Common myeloid progenitor, CD34-positive (primary cell): ENCODE results near the gene MBD6.

ENCODE experiments used
- CTCF ChIA-PET: fragments of 350-600 bp; sonication (Branson Sonifier 250); formaldehyde crosslinking; loops from one replicate; lab custom pipeline; 2021; ENCODE audit warnings: antibody characterized with exemption; lab: Charles Lee
- POLR2A ChIA-PET: fragments of 350-600 bp; sonication (Branson Sonifier 250); formaldehyde crosslinking; loops from one replicate; lab custom pipeline; 2021; ENCODE audit warnings: antibody characterized with exemption; lab: Charles Lee
- DNase-seq, 3 donors: peaks; one replicate each; pipeline versions ENCODE4 v3.0.0 to v3.0.0-alpha.2; 2013
- H3K27ac ChIP-seq, 2 experiments: 1 replicate in 1 of 2; 2 replicates in 1 of 2; pipeline ENCODE4 v1.7.0; 2013; ENCODE audit warnings: inconsistent platforms in 2 of 2, low read length in 2 of 2, mild to moderate bottlenecking in 2 of 2, low read depth in 1 of 2, moderate library complexity in 1 of 2; ENCODE audit not compliant: severe bottlenecking in 2 of 2, insufficient read depth in 1 of 2, poor library complexity in 1 of 2
- H3K27me3 ChIP-seq, 5 experiments: replicated peaks in 2 of 5; 1 replicate in 3 of 5; 2 replicates in 2 of 5; pipeline versions ENCODE4 v1.6.1 to v1.7.0; 2013; ENCODE audit warnings: low read length in 4 of 5, mild to moderate bottlenecking in 2 of 5, moderate library complexity in 2 of 5, inconsistent platforms in 1 of 5; ENCODE audit not compliant: insufficient read depth in 5 of 5, control insufficient read depth in 4 of 5
- H3K36me3 ChIP-seq, 4 experiments: 1 replicate in 2 of 4; 2 replicates in 2 of 4; pipeline versions ENCODE4 v1.6.1 to v1.7.0; 2013; ENCODE audit warnings: low read length in 3 of 4, control low read depth in 1 of 4, mild to moderate bottlenecking in 1 of 4; ENCODE audit not compliant: control insufficient read depth in 4 of 4, insufficient read depth in 4 of 4
- H3K4me1 ChIP-seq, 4 experiments: 1 replicate in 3 of 4; 2 replicates in 1 of 4; pipeline versions ENCODE4 v1.6.1 to v1.7.1; 2013; ENCODE audit warnings: low read length in 3 of 4, mild to moderate bottlenecking in 3 of 4, control low read depth in 1 of 4, inconsistent platforms in 1 of 4, moderate library complexity in 1 of 4; ENCODE audit not compliant: control insufficient read depth in 4 of 4, insufficient read depth in 4 of 4; ENCODE audit errors: control extremely low read depth in 1 of 4
- H3K4me3 ChIP-seq, 7 experiments: 1 replicate in 4 of 7; 2 replicates in 3 of 7; pipeline versions ENCODE4 v1.5.1 to v1.7.0; 2013; ENCODE audit warnings: mild to moderate bottlenecking in 7 of 7, low read length in 6 of 7, moderate library complexity in 6 of 7, inconsistent platforms in 2 of 7, low read depth in 2 of 7, control low read depth in 1 of 7; ENCODE audit not compliant: insufficient read depth in 4 of 7, control insufficient read depth in 1 of 7; ENCODE audit errors: extremely low read depth in 1 of 7
- H3K9me3 ChIP-seq, 5 experiments: 1 replicate in 4 of 5; 2 replicates in 1 of 5; pipeline versions ENCODE4 v1.6.1 to v1.7.1; 2013; ENCODE audit warnings: low read length in 4 of 5, mild to moderate bottlenecking in 2 of 5, inconsistent platforms in 1 of 5, low read depth in 1 of 5, moderate library complexity in 1 of 5; ENCODE audit not compliant: control insufficient read depth in 4 of 5, insufficient read depth in 2 of 5; ENCODE audit errors: control extremely low read depth in 1 of 5
- WGBS: methylation state at CpG from one replicate; pipeline ENCODE4 v1.1.5; 2013; ENCODE audit not compliant: insufficient coverage; 5-methylcytosine and 5-hydroxymethylcytosine counted together

Gene MBD6

DNA sequence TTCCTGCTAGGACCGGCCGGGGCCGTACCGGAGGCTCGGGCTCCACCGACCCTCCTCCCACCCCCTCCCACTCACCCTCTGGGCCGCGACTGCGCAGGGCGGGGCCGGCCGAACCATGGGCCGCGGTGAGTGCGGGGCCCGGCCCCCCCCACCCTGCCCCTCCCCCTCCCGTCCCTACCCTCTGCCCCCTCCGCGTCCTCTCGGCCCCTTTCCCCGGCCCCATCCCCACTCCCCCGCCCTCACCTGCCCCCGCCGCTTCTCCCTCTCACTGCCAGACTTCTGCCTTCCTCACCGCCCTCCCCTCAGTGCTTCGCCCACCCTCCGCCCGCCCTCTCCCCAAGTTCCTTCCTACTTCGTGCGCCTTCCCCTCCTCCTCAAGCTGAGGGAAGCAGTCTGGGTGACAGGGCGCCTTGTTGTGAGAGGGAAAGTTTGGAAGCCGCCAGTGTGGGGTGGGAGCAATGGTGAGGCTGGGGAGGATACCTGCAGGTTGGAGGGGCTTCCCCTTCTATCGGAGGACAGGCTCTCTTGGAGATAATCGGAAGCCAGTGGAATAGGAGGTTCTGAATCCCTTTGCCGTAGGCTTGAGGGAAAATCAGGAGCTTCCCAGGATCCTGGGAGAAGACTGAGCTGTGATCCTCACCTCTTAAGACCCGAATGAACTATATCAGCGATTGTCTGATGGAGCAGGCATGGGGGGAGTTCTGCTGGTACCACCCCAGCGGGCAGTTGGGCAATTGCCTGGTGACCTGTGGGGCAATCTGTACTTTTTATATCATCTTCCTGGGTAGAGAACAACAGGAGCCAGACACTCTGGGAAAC is 472 bp downstream of the MBD6 start:
- H3K9me3 ChIP-seq, result no peaks in the 10 kb centered on the region
- H3K4me3 ChIP-seq, result peak overlapping the region; percentile 63 to 92 (median 84)
- ChIA-PET POLR2A (interaction anchor here (0.8 to 2.0 kb wide), 5 partner anchors 9 to 23 kb away, joined by 3 to 9 read pairs (median 3); partner anchors contain the start of gene DCTN2), CTCF (interaction anchor here (0.7 to 3.1 kb wide), 6 partner anchors 11 to 24 kb away, joined by 3 to 24 read pairs (median 9); partner anchors contain the start of gene DCTN2)
- WGBS, result 3% methylated on average over 7 of the region's 38 CpGs
- peak; percentile 86 to 93 (median 92) for DNase-seq
- H3K27ac ChIP-seq, result peak overlapping the region; percentile 86 to 91
- peaks cover 14 to 53% (median 51%) of the 10 kb centered on the region in 4 experiments for H3K4me1 ChIP-seq
- peaks cover 8 to 45% (median 34%) of the 10 kb centered on the region in 4 experiments for H3K36me3 ChIP-seq
- no peaks in the 10 kb centered on the region for H3K27me3 ChIP-seq

DNA sequence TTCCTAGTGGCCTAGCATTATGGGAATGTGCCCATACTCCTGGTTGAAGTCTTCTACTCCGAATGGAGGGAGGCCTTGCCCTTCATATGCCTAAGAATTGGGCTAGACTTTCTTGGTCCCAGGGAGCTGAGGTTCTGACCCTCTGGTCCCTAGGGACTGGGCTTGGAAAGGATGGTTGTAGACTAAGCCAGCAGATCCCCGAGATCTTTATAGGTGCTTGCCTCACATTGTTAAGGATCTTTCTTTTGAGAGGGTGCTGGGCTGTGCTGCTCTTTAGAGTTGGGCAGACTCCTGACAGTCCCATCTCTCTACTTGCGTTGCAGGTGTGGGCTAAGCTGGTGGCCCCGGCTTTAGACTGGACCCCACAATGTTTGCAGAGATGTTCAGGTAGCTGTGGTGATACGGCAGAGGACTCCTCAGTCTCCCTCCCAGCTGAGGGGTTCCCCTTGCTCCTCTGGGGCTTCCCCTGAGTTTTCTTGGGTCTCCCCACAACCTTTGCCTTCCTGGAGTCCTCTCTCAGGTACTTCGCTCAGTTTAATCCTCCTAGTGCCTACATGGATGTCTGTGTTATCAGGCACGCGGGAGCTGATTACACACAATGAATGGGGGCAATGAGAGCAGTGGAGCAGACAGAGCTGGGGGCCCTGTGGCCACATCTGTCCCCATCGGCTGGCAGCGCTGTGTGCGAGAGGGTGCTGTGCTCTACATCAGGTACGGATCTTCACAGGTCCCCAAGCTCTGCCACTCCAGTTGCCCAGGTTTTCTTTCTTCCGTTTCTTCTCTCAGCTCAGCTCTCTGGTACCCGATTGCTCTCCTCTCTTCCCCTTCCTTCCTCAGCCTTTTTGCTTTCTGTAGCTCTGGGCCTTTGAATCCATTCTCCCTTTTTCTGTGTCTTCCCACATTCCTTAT is 1.3 kb downstream of the MBD6 start:
- ChIA-PET CTCF (interaction anchor here (0.6 to 3.1 kb wide), 8 partner anchors 10 to 98 kb away, joined by 3 to 24 read pairs (median 6); partner anchors contain the start of gene DCTN2), POLR2A (interaction anchor here (1.0 to 2.0 kb wide), 4 partner anchors 10 to 22 kb away, joined by 3 to 9 read pairs (median 6); partner anchors contain the start of gene DCTN2)
- Histone ChIP-seq H3K27ac (peak overlapping the region; percentile 86 to 91), H3K4me1 (peaks cover 14 to 47% (median 43%) of the 10 kb centered on the region in 4 experiments), H3K36me3 (peaks cover 10 to 49% (median 39%) of the 10 kb centered on the region in 4 experiments), H3K27me3 (no peaks in the 10 kb centered on the region), H3K4me3 (peak overlapping the region; percentile 63 to 92 (median 84)), H3K9me3 (no peaks in the 10 kb centered on the region)
- no peak for DNase-seq
- 88% methylated on average over 11 of the region's 14 CpGs for WGBS

DNA sequence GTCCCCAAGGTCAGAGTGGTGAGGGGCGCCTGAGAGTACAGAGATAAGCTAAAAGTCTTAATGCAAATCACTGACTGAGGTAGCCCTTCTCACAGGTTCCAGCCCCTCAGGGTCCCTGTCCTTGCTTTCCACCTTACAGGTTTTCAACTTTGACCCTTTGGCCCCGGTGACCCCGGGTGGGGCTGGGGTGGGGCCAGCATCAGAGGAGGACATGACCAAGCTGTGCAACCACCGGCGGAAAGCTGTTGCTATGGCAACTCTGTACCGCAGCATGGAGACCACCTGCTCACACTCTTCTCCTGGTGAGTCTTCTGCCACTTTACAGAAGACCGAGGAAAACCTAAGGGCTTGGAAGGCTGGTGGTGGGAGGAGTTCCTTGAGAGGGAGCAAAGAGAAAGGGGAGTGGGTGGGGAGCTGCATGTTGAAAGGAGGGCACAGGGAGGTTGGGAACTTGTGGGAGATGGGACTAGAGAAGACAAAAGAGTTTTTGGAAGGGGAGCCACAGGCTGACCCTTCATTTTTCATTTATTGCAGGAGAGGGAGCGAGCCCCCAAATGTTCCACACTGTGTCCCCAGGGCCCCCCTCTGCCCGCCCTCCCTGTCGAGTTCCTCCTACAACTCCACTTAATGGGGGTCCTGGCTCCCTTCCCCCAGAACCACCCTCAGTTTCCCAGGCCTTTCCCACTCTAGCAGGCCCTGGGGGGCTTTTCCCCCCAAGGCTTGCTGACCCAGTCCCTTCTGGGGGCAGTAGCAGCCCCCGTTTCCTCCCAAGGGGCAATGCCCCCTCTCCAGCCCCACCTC is 2.4 kb downstream of the MBD6 start:
- WGBS, result 90% methylated on average over 5 of the region's 11 CpGs
- no peaks in the 10 kb centered on the region for H3K27me3 ChIP-seq
- peak overlapping the region in 1 of 2 experiments; percentile 43 for H3K27ac ChIP-seq
- H3K36me3 ChIP-seq, result peaks cover 12 to 57% (median 47%) of the 10 kb centered on the region in 4 experiments
- CTCF ChIA-PET, result interaction anchor here (0.6 to 3.1 kb wide), 6 partner anchors 9 to 97 kb away, joined by 3 to 24 read pairs (median 9); partner anchors contain the start of gene DCTN2
- H3K9me3 ChIP-seq, result no peaks in the 10 kb centered on the region
- POLR2A ChIA-PET, result no interaction called here
- peak overlapping the region in 1 of 7 experiments; percentile 85 for H3K4me3 ChIP-seq
- no peak for DNase-seq
- H3K4me1 ChIP-seq, result peaks cover 14 to 36% (median 35%) of the 10 kb centered on the region in 4 experiments

DNA sequence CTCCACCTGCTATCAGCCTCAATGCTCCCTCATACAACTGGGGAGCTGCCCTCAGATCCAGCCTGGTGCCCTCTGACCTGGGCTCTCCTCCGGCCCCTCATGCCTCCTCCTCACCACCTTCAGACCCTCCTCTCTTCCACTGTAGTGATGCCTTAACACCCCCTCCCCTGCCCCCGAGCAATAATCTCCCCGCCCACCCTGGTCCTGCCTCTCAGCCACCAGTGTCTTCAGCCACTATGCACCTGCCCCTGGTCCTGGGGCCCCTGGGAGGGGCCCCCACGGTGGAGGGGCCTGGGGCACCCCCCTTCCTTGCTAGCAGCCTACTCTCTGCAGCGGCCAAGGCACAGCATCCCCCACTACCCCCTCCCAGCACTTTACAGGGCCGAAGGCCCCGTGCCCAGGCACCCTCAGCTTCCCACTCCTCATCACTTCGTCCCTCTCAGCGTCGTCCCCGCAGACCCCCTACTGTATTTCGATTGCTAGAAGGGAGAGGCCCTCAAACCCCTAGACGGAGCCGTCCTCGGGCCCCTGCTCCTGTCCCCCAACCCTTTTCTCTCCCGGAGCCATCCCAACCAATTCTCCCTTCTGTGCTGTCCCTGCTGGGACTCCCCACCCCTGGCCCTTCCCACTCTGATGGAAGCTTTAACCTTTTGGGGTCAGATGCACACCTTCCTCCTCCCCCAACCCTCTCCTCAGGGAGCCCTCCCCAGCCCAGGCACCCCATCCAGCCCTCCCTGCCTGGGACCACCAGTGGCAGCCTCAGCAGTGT is 3.2 kb downstream of the MBD6 start:
- H3K27ac ChIP-seq, result peak overlapping the region in 1 of 2 experiments; percentile 43
- POLR2A ChIA-PET, result no interaction called here
- peaks cover 19 to 65% (median 52%) of the 10 kb centered on the region in 4 experiments for H3K36me3 ChIP-seq
- DNase-seq, result no peak
- peaks cover 14 to 36% (median 34%) of the 10 kb centered on the region in 4 experiments for H3K4me1 ChIP-seq
- H3K4me3 ChIP-seq, result no peak overlapping the region
- whole genome bisulfite sequencing, result 97% methylated on average over 11 of the region's 16 CpGs
- H3K9me3 ChIP-seq, result no peaks in the 10 kb centered on the region
- H3K27me3 ChIP-seq, result no peaks in the 10 kb centered on the region
- CTCF ChIA-PET, result interaction anchor here (0.6 to 3.1 kb wide), 7 partner anchors 10 to 906 kb away, joined by 3 to 24 read pairs (median 5); partner anchors contain the start of gene DCTN2

DNA sequence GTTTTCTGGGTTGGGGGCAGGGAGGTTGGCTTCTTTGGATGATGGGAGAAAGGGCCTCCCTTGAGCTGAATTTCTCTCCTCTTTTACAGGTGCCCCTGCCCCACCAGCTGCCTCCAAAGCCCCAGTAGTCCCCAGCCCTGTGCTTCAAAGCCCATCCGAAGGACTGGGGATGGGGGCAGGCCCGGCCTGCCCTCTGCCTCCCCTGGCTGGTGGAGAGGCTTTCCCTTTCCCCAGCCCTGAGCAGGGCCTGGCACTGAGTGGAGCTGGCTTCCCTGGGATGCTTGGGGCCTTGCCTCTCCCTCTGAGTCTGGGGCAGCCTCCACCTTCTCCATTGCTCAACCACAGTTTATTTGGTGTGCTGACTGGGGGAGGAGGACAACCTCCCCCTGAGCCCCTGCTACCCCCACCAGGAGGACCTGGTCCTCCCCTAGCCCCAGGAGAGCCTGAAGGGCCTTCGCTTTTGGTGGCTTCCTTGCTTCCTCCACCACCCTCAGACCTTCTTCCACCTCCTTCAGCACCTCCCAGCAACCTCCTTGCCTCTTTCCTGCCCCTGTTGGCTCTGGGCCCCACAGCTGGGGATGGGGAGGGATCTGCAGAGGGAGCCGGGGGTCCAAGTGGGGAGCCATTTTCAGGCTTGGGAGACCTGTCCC is 4.0 kb downstream of the MBD6 start:
- Histone ChIP-seq H3K27ac (peak overlapping the region in 1 of 2 experiments; percentile 14), H3K36me3 (peaks cover 21 to 70% (median 55%) of the 10 kb centered on the region in 4 experiments), H3K4me3 (no peak overlapping the region)

More for the DNA sequence above, 4.0 kb downstream of the MBD6 start:
- Histone ChIP-seq H3K4me1 (peaks cover 10 to 28% (median 26%) of the 10 kb centered on the region in 4 experiments), H3K9me3 (no peaks in the 10 kb centered on the region), H3K27me3 (no peaks in the 10 kb centered on the region)
- no peak for DNase-seq
- POLR2A ChIA-PET, result interaction anchor here (0.6 kb wide), 2 partner anchors 21 to 131 kb away, joined by 4 to 6 read pairs; no protein-coding TSS in a partner anchor
- CTCF ChIA-PET, result interaction anchor here (0.5 to 1.8 kb wide), 10 partner anchors 10 to 906 kb away, joined by 3 to 7 read pairs (median 4); partner anchors contain the start of gene DCTN2
- whole genome bisulfite sequencing, result 100% methylated on average over 2 of the region's 4 CpGs
